Tibial nerve (tissue), 3 donors: ENCODE data around the gene NAIP.
"Not testable (repeated sequence)": the region's sequence is repeated elsewhere in the genome, so short reads cannot be mapped to it uniquely, and the experiment has no call there.

Source experiments
- CTCF ChIP-seq, 5 experiments: fragments of 200-600 bp in 3 of 5; fragments of 450-650 bp in 2 of 5; sonication (generic) in 3 of 5; IDR thresholded peaks; one replicate each; pipeline ENCODE4 v1.5.1; 2016 to 2019; ENCODE audit warnings: antibody characterized with exemption in 5 of 5, mild to moderate bottlenecking in 3 of 5, moderate library complexity in 2 of 5
- POLR2A ChIP-seq, 2 donors: fragments of 450-650 bp; IDR thresholded peaks; one replicate each; pipeline ENCODE4 v1.6.1; 2017; ENCODE audit warnings: antibody characterized with exemption in 2 of 2, mild to moderate bottlenecking in 2 of 2, moderate library complexity in 2 of 2

- not testable (repeated sequence) for TF ChIP-seq CTCF, POLR2A (IDR thresholded peaks at IDR 0.05)
Measured at GRCh38 chr5:70964531-70964930, 60.6 kb downstream of the NAIP start.
